CD14-positive monocyte (primary cell): ENCODE results near the gene SNAPC2. TPM values are rescaled to one million over a fixed set of nuclear protein-coding genes. Genes with fewer than 3 reads are reported as not detected.

ENCODE experiments used
- DNase-seq, 3 donors: peaks; one replicate each; pipeline ENCODE4 v3.0.0-alpha.2; 2011 to 2022
- H2AFZ ChIP-seq: 2 replicates; pipeline ENCODE4 v1.6.0; 2012; ENCODE audit warnings: mild to moderate bottlenecking, low read depth, low read length, inconsistent platforms; ENCODE audit not compliant: insufficient read depth, poor library complexity, severe bottlenecking
- H3K27ac ChIP-seq, 2 donors: 1 replicate in 1 of 2; 2 replicates in 1 of 2; pipeline ENCODE4 v1.5.1; 2012 to 2013; ENCODE audit warnings: low read length in 2 of 2, control low read depth in 1 of 2, inconsistent platforms in 1 of 2, low read depth in 1 of 2, mild to moderate bottlenecking in 1 of 2
- H3K27me3 ChIP-seq, 2 donors: one replicate each; pipeline versions ENCODE4 v1.6.0 to v1.6.1; 2011 to 2013; ENCODE audit warnings: low read length in 2 of 2; ENCODE audit not compliant: control insufficient read depth in 2 of 2, insufficient read depth in 2 of 2
- H3K36me3 ChIP-seq, 2 donors: replicated peaks in 1 of 2; 1 replicate in 1 of 2; 2 replicates in 1 of 2; pipeline versions ENCODE4 v1.5.1 to v1.6.1; 2012 to 2013; ENCODE audit warnings: low read length in 2 of 2, control low read depth in 1 of 2, inconsistent platforms in 1 of 2, mild to moderate bottlenecking in 1 of 2; ENCODE audit not compliant: insufficient read depth in 2 of 2, control insufficient read depth in 1 of 2
- H3K4me1 ChIP-seq, 2 donors: 1 replicate in 1 of 2; 2 replicates in 1 of 2; pipeline versions ENCODE4 v1.5.1 to v1.6.1; 2012 to 2013; ENCODE audit warnings: low read length in 2 of 2, control low read depth in 1 of 2, inconsistent platforms in 1 of 2, mild to moderate bottlenecking in 1 of 2, moderate library complexity in 1 of 2; ENCODE audit not compliant: insufficient read depth in 2 of 2, control insufficient read depth in 1 of 2
- H3K4me2 ChIP-seq: replicated peaks from 2 replicates; pipeline ENCODE3; 2012; ENCODE audit warnings: low read length, moderate library complexity, mild to moderate bottlenecking; ENCODE audit not compliant: poor library complexity, severe bottlenecking; ENCODE audit errors: extremely low read depth
- H3K4me3 ChIP-seq, 3 experiments: fragments of 200-600 bp in 1 of 3; sonication (generic) in 1 of 3; replicated peaks in 1 of 3; 1 replicate in 2 of 3; 2 replicates in 1 of 3; pipeline ENCODE4 v1.5.1; 2011 to 2013; ENCODE audit warnings: low read length in 3 of 3, mild to moderate bottlenecking in 3 of 3, control low read depth in 2 of 3, low read depth in 2 of 3, inconsistent platforms in 1 of 3, moderate library complexity in 1 of 3
- H3K79me2 ChIP-seq: 2 replicates; pipeline ENCODE4 v1.6.0; 2012; ENCODE audit warnings: mild to moderate bottlenecking, control low read depth, inconsistent platforms, low read length, moderate library complexity; ENCODE audit not compliant: insufficient read depth
- H3K9ac ChIP-seq: 2 replicates; pipeline ENCODE4 v1.6.0; 2017; ENCODE audit warnings: low read length, mild to moderate bottlenecking; ENCODE audit not compliant: insufficient read depth, poor library complexity, severe bottlenecking
- H3K9me3 ChIP-seq, 2 donors: replicated peaks in 1 of 2; 1 replicate in 1 of 2; 2 replicates in 1 of 2; pipeline versions ENCODE4 v1.5.1 to v1.6.1; 2012 to 2013; ENCODE audit warnings: low read length in 2 of 2, control low read depth in 1 of 2; ENCODE audit not compliant: control insufficient read depth in 1 of 2, insufficient read depth in 1 of 2
- H4K20me1 ChIP-seq: 2 replicates; pipeline ENCODE4 v1.6.0; 2012; ENCODE audit warnings: mild to moderate bottlenecking, low read length, control low read depth, moderate library complexity; ENCODE audit not compliant: insufficient read depth
- H3K27ac Mint-ChIP-seq, 7 donors: one replicate each; pipeline ENCODE4 v1.8.0; 2020; ENCODE audit warnings: mild to moderate bottlenecking in 7 of 7, mixed read lengths in 7 of 7, moderate library complexity in 6 of 7, inconsistent platforms in 2 of 7
- H3K27me3 Mint-ChIP-seq, 3 donors: one replicate each; pipeline ENCODE4 v1.8.0; 2021 to 2022; ENCODE audit warnings: low read depth in 3 of 3, mild to moderate bottlenecking in 3 of 3, mixed read lengths in 3 of 3, moderate library complexity in 3 of 3, inconsistent platforms in 1 of 3
- H3K36me3 Mint-ChIP-seq, 2 donors: one replicate each; pipeline ENCODE4 v1.8.0; 2020; ENCODE audit warnings: mixed read lengths in 2 of 2, inconsistent platforms in 1 of 2, mild to moderate bottlenecking in 1 of 2
- H3K4me1 Mint-ChIP-seq: one replicate; pipeline ENCODE4 v1.8.0; 2020; ENCODE audit warnings: mild to moderate bottlenecking, mixed read lengths
- H3K4me3 Mint-ChIP-seq, 2 donors: one replicate each; pipeline ENCODE4 v1.8.0; 2020; ENCODE audit warnings: mild to moderate bottlenecking in 2 of 2, mixed read lengths in 2 of 2, moderate library complexity in 1 of 2
- H3K9me3 Mint-ChIP-seq, 7 donors: one replicate each; pipeline ENCODE4 v1.8.0; 2020 to 2022; ENCODE audit warnings: mixed read lengths in 7 of 7, mild to moderate bottlenecking in 6 of 7, moderate library complexity in 6 of 7, inconsistent platforms in 2 of 7
- CTCF ChIP-seq: fragments of 200-600 bp; IDR thresholded peaks from one replicate; pipeline ENCODE4 v1.8.0; 2022; ENCODE audit warnings: antibody characterized with exemption, mild to moderate bottlenecking
- WGBS: methylation state at CpG from one replicate; pipeline ENCODE4 v1.1.5; 2013; ENCODE audit warnings: missing lambda C conversion rate; ENCODE audit not compliant: insufficient coverage; 5-methylcytosine and 5-hydroxymethylcytosine counted together
- intact Hi-C, 2 donors: fragments of 100-400 bp; cut with micrococcal nuclease; formaldehyde crosslinking; loops; one replicate each; pipeline versions ENCODE4 v1.15.0 to v1.15.1; 2023
- polyA plus RNA-seq, 3 donors: library from polyadenylated mRNA; depleted of rRNA in 1 of 3; unstranded in 2 of 3; stranded (reverse) in 1 of 3; fragments of 300-500 nt in 2 of 3; fragments of >200 nt in 1 of 3; fragmentation: Illumina TruSeq in 2 of 3; gene quantifications; 1 replicate in 2 of 3; 2 replicates in 1 of 3; pipeline ENCODE4 v1.2.3, GENCODE V29; 2012 to 2021

SNAPC2 gene
- polyA plus RNA-seq, 3 donors: 15.7 to 27.5 (median 18.3) TPM

- peaks cover 0 to 2% (median 1%) of the 10 kb centered on the region in 7 donors for H3K9me3 Mint-ChIP-seq
- peak within 1 kb of the TSS in 1 of 3 experiments; percentile 59 for H3K4me3 ChIP-seq
- TF ChIP-seq CTCF: no peak
- peak in 2 of 3 donors; percentile 30 to 48 for DNase-seq
- H3K4me2 ChIP-seq: peak within 1 kb of the TSS; percentile 70
- peaks cover 24 to 32% of the 10 kb centered on the region in 2 donors for H3K36me3 Mint-ChIP-seq
- H3K27ac Mint-ChIP-seq: peak within 1 kb of the TSS in 3 of 7 donors; percentile 30 to 73 (median 45)
- intact Hi-C loops: loop anchor here in 1 of 2 donors (10.0 kb wide), 1 partner anchor 1889 kb away; the partner anchor contains the start of gene FBXL12
- WGBS: 21% methylated on average over 55 of the region's 65 CpGs
- H2AFZ ChIP-seq: peak within 1 kb of the TSS; percentile 31
- peaks cover 16% of the 10 kb centered on the region for H3K4me1 Mint-ChIP-seq
- peaks cover 16 to 27% of the 10 kb centered on the region in 2 donors for H3K4me1 ChIP-seq
- peak within 1 kb of the TSS; percentile 72 to 91 for H3K4me3 Mint-ChIP-seq
- no peaks in the 10 kb centered on the region for H3K9me3 ChIP-seq
- no peaks in the 10 kb centered on the region for H3K27me3 ChIP-seq
- H3K27me3 Mint-ChIP-seq: peaks cover 13 to 19% (median 13%) of the 10 kb centered on the region in 3 donors
- H3K9ac ChIP-seq: no peak within 1 kb of the TSS
- no peak within 1 kb of the TSS for H3K27ac ChIP-seq
- no peaks in the 10 kb centered on the region for H3K79me2 ChIP-seq
- peaks cover 7% of the 10 kb centered on the region for H4K20me1 ChIP-seq
- peaks cover 22 to 25% of the 10 kb centered on the region in 2 donors for H3K36me3 ChIP-seq
These were observed 6.0 kb downstream of the SNAPC2 start, which contains the start of gene CTXN1 for GRCh38 chr19:7926021-7926726. CTXN1 (minus strand) TSS chr19:7926135; CDS start chr19:7925538, 597 bp downstream.

- Mint-ChIP-seq H3K27me3 (peaks cover 13 to 19% (median 13%) of the 10 kb centered on the region in 3 donors), H3K27ac (peak overlapping the region in 1 of 7 donors; percentile 30), H3K4me1 (peaks cover 8% of the 10 kb centered on the region), H3K36me3 (peaks cover 26 to 35% of the 10 kb centered on the region in 2 donors), H3K4me3 (peak overlapping the region in 1 of 2 donors; percentile 21), H3K9me3 (peaks cover 0 to 2% (median 1%) of the 10 kb centered on the region in 7 donors)
- Histone ChIP-seq H3K36me3 (peaks cover 26 to 31% of the 10 kb centered on the region in 2 donors), H3K79me2 (no peaks in the 10 kb centered on the region), H4K20me1 (peaks cover 7% of the 10 kb centered on the region), H3K9me3 (no peaks in the 10 kb centered on the region), H3K9ac (no peak overlapping the region), H2AFZ (no peak overlapping the region), H3K27me3 (no peaks in the 10 kb centered on the region), H3K4me2 (no peak overlapping the region), H3K4me1 (peaks cover 8 to 19% of the 10 kb centered on the region in 2 donors), H3K27ac (no peak overlapping the region), H3K4me3 (no peak overlapping the region)
- no peak for DNase-seq
- 95% methylated on average over 32 of the region's 32 CpGs for WGBS
- no peak for TF ChIP-seq CTCF
- intact Hi-C loops: loop anchor here in 1 of 2 donors (10.0 kb wide), 1 partner anchor 1888 kb away; the partner anchor contains the start of gene FBXL12
These were observed 6.8 kb downstream of the SNAPC2 start for GRCh38 chr19:7926727-7927604.
